BE2C (cell line): ENCODE measurements around the gene GABRR2.

Source experiments
- DNase-seq: peaks from one replicate; pipeline ENCODE4 v3.0.0-alpha.2; 2020
- H3K27me3 ChIP-seq: fragments of 250-450 bp; sonication (Bioruptor Pico); 2 replicates; pipeline ENCODE4 v1.5.1; 2020; ENCODE audit warnings: mild to moderate bottlenecking
- H3K36me3 ChIP-seq: fragments of 250-450 bp; sonication (Bioruptor Pico); 2 replicates; pipeline ENCODE4 v1.5.1; 2020; ENCODE audit warnings: mild to moderate bottlenecking
- H3K4me1 ChIP-seq: fragments of 250-450 bp; sonication (Bioruptor Pico); 2 replicates; pipeline ENCODE4 v1.5.1; 2020
- H3K4me3 ChIP-seq: 2 replicates; pipeline ENCODE4 v1.5.1; 2011; ENCODE audit warnings: low read depth, low read length
- H3K9me3 ChIP-seq: fragments of 250-450 bp; sonication (Bioruptor Pico); 2 replicates; pipeline ENCODE4 v1.5.1; 2020
- CTCF ChIP-seq: IDR thresholded peaks from 2 replicates; pipeline ENCODE4 v1.5.1; 2012; ENCODE audit warnings: mild to moderate bottlenecking, low read depth, low read length

Gene GABRR2

DNA sequence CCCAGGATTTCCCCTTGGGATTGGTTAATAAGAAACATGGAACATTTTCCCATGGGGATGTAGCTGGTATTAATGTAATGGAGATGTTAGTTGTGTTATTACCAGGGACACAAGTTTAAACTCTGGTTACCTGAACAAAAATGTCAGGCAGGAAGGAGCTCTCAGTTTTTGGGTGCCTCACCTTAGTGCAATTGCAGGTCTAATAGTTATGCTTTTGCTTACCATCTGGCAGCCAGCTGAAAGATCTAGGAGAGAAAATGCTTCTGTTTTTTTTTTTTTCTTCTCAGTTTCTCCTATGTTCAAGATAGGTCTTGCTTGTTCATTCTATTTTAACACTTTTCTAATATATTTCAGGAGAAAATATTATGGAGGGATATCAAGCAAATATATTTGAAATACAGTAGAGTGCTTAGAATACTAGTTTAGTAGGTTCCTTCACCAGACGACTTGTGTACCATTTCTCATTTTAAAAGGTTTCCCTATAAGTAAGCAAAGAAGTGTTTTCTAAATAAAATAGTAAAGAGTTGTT, 41.6 kb upstream of the GABRR2 start:
- no peak for DNase-seq
- Histone ChIP-seq H3K9me3 (no peaks in the 10 kb centered on the region), H3K27me3 (no peaks in the 10 kb centered on the region), H3K36me3 (no peaks in the 10 kb centered on the region; the same call in 1 of the 2 replicates), H3K4me3 (no peak overlapping the region), H3K4me1 (no peaks in the 10 kb centered on the region)
- TF ChIP-seq CTCF = no peak

- Histone ChIP-seq H3K4me3 (no peak overlapping the region), H3K4me1 (no peaks in the 10 kb centered on the region), H3K9me3 (no peaks in the 10 kb centered on the region), H3K27me3 (no peaks in the 10 kb centered on the region), H3K36me3 (no peaks in the 10 kb centered on the region; the same call in 1 of the 2 replicates)
- no peak for TF ChIP-seq CTCF
- DNase-seq = no peak
Measured at GRCh38 chr6:89355511-89356194, 40.6 kb upstream of the GABRR2 start.

- no peaks in the 10 kb centered on the region for H3K9me3 ChIP-seq
- no peaks in the 10 kb centered on the region for H3K36me3 ChIP-seq
- H3K4me3 ChIP-seq = no peak overlapping the region
- DNase-seq = no peak
- no peak for TF ChIP-seq CTCF
- no peaks in the 10 kb centered on the region for H3K4me1 ChIP-seq
- no peaks in the 10 kb centered on the region for H3K27me3 ChIP-seq
Measured at GRCh38 chr6:89353702-89354392, 38.7 kb upstream of the GABRR2 start.

DNA sequence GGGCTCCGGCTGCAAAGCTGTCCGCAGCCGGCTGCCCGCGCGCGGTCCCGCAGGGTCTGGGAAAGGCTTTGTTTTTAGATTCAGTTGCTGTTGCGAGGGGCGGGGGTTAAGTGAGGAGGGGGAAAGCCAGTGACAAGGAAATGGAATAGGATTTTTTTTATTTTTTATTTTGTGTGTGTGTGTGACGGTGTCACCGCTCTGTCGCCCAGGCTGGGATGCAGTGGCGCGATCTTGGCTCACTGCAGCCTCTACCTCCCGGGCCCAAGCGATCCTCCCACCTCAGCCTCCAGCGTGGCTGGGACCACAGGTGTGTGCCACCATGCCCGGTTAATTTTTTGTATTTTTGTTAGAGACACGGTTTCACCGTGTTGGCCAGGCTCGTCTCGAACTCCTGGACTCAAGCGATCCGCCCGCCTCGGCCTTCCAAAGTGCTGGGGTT, 38.0 kb upstream of the GABRR2 start:
- no peaks in the 10 kb centered on the region for H3K9me3 ChIP-seq

GRCh38 chr6:89352278-89353117, 37.4 kb upstream of the GABRR2 start, which contains the start of gene UBE2J1:
Gene UBE2J1 (minus strand): TSS chr6:89352722. CDS start chr6:89352569, 153 bp downstream.
- Histone ChIP-seq H3K4me1 (peaks cover 6% of the 10 kb centered on the region), H3K9me3 (no peaks in the 10 kb centered on the region), H3K36me3 (no peaks in the 10 kb centered on the region), H3K4me3 (peak within 1 kb of the TSS; percentile 93), H3K27me3 (no peaks in the 10 kb centered on the region)
- DNase-seq = peak; percentile 93
- no peak for TF ChIP-seq CTCF

More for the DNA sequence above, 38.0 kb upstream of the GABRR2 start:
- TF ChIP-seq CTCF = no peak
- H3K36me3 ChIP-seq = no peaks in the 10 kb centered on the region
- H3K27me3 ChIP-seq = no peaks in the 10 kb centered on the region
- H3K4me1 ChIP-seq = peaks cover 3% of the 10 kb centered on the region; the same call in 1 of the 2 replicates
- peak overlapping the region; percentile 93 for H3K4me3 ChIP-seq
- DNase-seq = no peak
